HFFc6 (cell line): Measurements from ENCODE around the gene B3GNT7. TPM values are rescaled to one million over a fixed set of nuclear protein-coding genes. Genes with fewer than 3 reads are reported as not detected.
"Not testable (repeated sequence)": the region's sequence is repeated elsewhere in the genome, so short reads cannot be mapped to it uniquely, and the experiment has no call there.

ENCODE experiments used
- DNase-seq: peaks from one replicate; pipeline ENCODE4 v3.0.0-alpha.2; 2018
- H3K27ac Mint-ChIP-seq: 2 replicates; pipeline ENCODE4 v1.8.0; 2020; ENCODE audit warnings: mild to moderate bottlenecking, mixed read lengths
- H3K27me3 Mint-ChIP-seq: 2 replicates; pipeline ENCODE4 v1.8.0; 2021; ENCODE audit warnings: mild to moderate bottlenecking, moderate library complexity, mixed read lengths; ENCODE audit not compliant: insufficient read depth
- H3K36me3 Mint-ChIP-seq: 2 replicates; pipeline ENCODE4 v1.8.0; 2021; ENCODE audit warnings: low read depth, mixed read lengths
- H3K4me1 Mint-ChIP-seq: 2 replicates; pipeline ENCODE4 v1.8.0; 2020; ENCODE audit warnings: low read depth, mixed read lengths
- H3K4me3 Mint-ChIP-seq: 2 replicates; pipeline ENCODE4 v1.8.0; 2020; ENCODE audit warnings: mild to moderate bottlenecking, moderate library complexity, mixed read lengths
- H3K9me3 Mint-ChIP-seq: 2 replicates; pipeline ENCODE4 v1.8.0; 2020; ENCODE audit warnings: mild to moderate bottlenecking, mixed read lengths
- CTCF ChIP-seq: fragments of 200-600 bp; sonication (generic); IDR thresholded peaks from 2 replicates; pipeline ENCODE4 v1.5.0; 2021; ENCODE audit warnings: antibody characterized with exemption, mild to moderate bottlenecking
- long read RNA-seq: library from polyadenylated mRNA; unstranded; transcript quantifications from one replicate; pipeline ENCODE4 v2.0.0, GENCODE V29; 2019
- total RNA-seq, 6 experiments: library from RNA; stranded (reverse); fragmentation: NEBNext Ultra II Directional; extraction: Animal tissue kit (Norgen Biotek cat#: 25700); gene quantifications; 2 replicates in 1 of 6; 3 replicates in 5 of 6; pipeline ENCODE4 v1.2.3, GENCODE V29; 2021

The B3GNT7 gene
- under 1 TPM in 5 of 6 experiments, not detected in 1; 0.09 to 0.15 (median 0.11) TPM for total RNA-seq
- long read RNA-seq, result 0 reads

- H3K4me3 Mint-ChIP-seq, result no peak within 1 kb of the TSS
- DNase-seq, result no peak
- H3K27ac Mint-ChIP-seq, result no peak within 1 kb of the TSS
Observed at GRCh38 chr2:231395188-231396057, at the start of gene B3GNT7. Gene B3GNT7 (plus strand): TSS chr2:231395710. CDS start chr2:231395804, 94 bp downstream.

GRCh38 chr2:231347081-231347480 is 48.4 kb upstream of the B3GNT7 start:
- H3K4me3 Mint-ChIP-seq, result no peak overlapping the region
- no peak overlapping the region for H3K27ac Mint-ChIP-seq
- no peak for DNase-seq
- no peak for TF ChIP-seq CTCF
- peaks cover 36% of the 10 kb centered on the region for H3K36me3 Mint-ChIP-seq
- H3K4me1 Mint-ChIP-seq, result peaks cover 23% of the 10 kb centered on the region
- no peaks in the 10 kb centered on the region for H3K9me3 Mint-ChIP-seq
- H3K27me3 Mint-ChIP-seq, result peaks cover 2% of the 10 kb centered on the region

More at GRCh38 chr2:231395188-231396057, at the start of gene B3GNT7:
- Mint-ChIP-seq H3K36me3 (no peaks in the 10 kb centered on the region), H3K4me1 (peaks cover 8% of the 10 kb centered on the region), H3K27me3 (peaks cover 16% of the 10 kb centered on the region), H3K9me3 (no peaks in the 10 kb centered on the region)
- no peak for TF ChIP-seq CTCF

- no peak for DNase-seq
- H3K27me3 Mint-ChIP-seq, result peaks cover 2% of the 10 kb centered on the region
- no peak overlapping the region for H3K27ac Mint-ChIP-seq
- no peaks in the 10 kb centered on the region for H3K9me3 Mint-ChIP-seq
- peaks cover 23% of the 10 kb centered on the region for H3K4me1 Mint-ChIP-seq
- no peak for TF ChIP-seq CTCF
- peaks cover 36% of the 10 kb centered on the region for H3K36me3 Mint-ChIP-seq
- H3K4me3 Mint-ChIP-seq, result no peak overlapping the region
Observed at GRCh38 chr2:231347638-231348037, 47.9 kb upstream of the B3GNT7 start.

- peaks cover 2% of the 10 kb centered on the region for H3K27me3 Mint-ChIP-seq
- H3K4me1 Mint-ChIP-seq, result peaks cover 23% of the 10 kb centered on the region
- no peak for TF ChIP-seq CTCF
- H3K36me3 Mint-ChIP-seq, result peaks cover 36% of the 10 kb centered on the region
- H3K4me3 Mint-ChIP-seq, result no peak overlapping the region
- DNase-seq, result no peak
- H3K27ac Mint-ChIP-seq, result no peak overlapping the region
- H3K9me3 Mint-ChIP-seq, result no peaks in the 10 kb centered on the region
Observed at GRCh38 chr2:231348173-231348572, 47.3 kb upstream of the B3GNT7 start.

GRCh38 chr2:231348704-231349373 is 46.7 kb upstream of the B3GNT7 start:
- H3K4me3 Mint-ChIP-seq, result no peak overlapping the region; the same call in 1 of the 2 replicates

GRCh38 chr2:231349374-231349735 is 46.2 kb upstream of the B3GNT7 start:
- DNase-seq, H3K9me3 Mint-ChIP-seq, H3K27me3 Mint-ChIP-seq, H3K4me3 Mint-ChIP-seq: not testable (repeated sequence)
- peaks cover 23% of the 10 kb centered on the region for H3K4me1 Mint-ChIP-seq
- H3K36me3 Mint-ChIP-seq, result peaks cover 32% of the 10 kb centered on the region
- H3K27ac Mint-ChIP-seq, result peak overlapping the region; percentile 39; the same call in 1 of the 2 replicates

More at GRCh38 chr2:231348704-231349373, 46.7 kb upstream of the B3GNT7 start:
- Mint-ChIP-seq H3K36me3 (peaks cover 36% of the 10 kb centered on the region), H3K9me3 (no peaks in the 10 kb centered on the region), H3K4me1 (peaks cover 23% of the 10 kb centered on the region), H3K27ac (peak overlapping the region; percentile 39; the same call in 1 of the 2 replicates), H3K27me3 (peaks cover 2% of the 10 kb centered on the region)
- DNase-seq, result no peak
- no peak for TF ChIP-seq CTCF
